Fibroblast of lung (primary cell): ENCODE data around the gene NSUN3.

Experiments used
- CTCF ChIP-seq, 2 donors: IDR thresholded peaks in 1 of 2; conservative IDR thresholded peaks in 1 of 2; 1 replicate in 1 of 2; 2 replicates in 1 of 2; pipeline ENCODE4 v1.5.1; 2011 to 2012; ENCODE audit warnings: low read length in 2 of 2, control low read depth in 1 of 2, inconsistent platforms in 1 of 2, low read depth in 1 of 2, mild to moderate bottlenecking in 1 of 2
- EZH2 ChIP-seq: IDR thresholded peaks from 2 replicates; pipeline ENCODE4 v1.5.1; 2012; ENCODE audit warnings: low read length, control low read depth, mild to moderate bottlenecking; ENCODE audit errors: missing control alignments

- no peak for TF ChIP-seq CTCF (conservative IDR thresholded peaks at IDR 0.05 in 1 of 2, IDR thresholded peaks at IDR 0.05 in 1 of 2; ENCODE audit: low read depth in 1 of 2, low read length in 2 of 2)
- TF ChIP-seq EZH2, result no peak
These were observed 51.8 kb downstream of the NSUN3 start for GRCh38 chr3:94114666-94115065.
